ENCODE data around the gene LCE3D.

- TF ChIP-seq GATA3 (IDR thresholded peaks at IDR 0.05; ENCODE audit: low read depth, low read length) (no peak), GATA2 (IDR thresholded peaks at IDR 0.05; ENCODE audit: low read depth, low read length) (no peak)
These were observed 33.2 kb upstream of the LCE3D start, which contains the start of gene LCE3B for GRCh38 chr1:152613511-152613910.

Measured in SH-SY5Y (cell line).